ENCODE data around the gene CYP26B1. TPM values are rescaled to one million over a fixed set of nuclear protein-coding genes. Genes with fewer than 3 reads are reported as not detected.

The CYP26B1 gene
- total RNA-seq = not detected
- polyA plus RNA-seq = not detected

DNA sequence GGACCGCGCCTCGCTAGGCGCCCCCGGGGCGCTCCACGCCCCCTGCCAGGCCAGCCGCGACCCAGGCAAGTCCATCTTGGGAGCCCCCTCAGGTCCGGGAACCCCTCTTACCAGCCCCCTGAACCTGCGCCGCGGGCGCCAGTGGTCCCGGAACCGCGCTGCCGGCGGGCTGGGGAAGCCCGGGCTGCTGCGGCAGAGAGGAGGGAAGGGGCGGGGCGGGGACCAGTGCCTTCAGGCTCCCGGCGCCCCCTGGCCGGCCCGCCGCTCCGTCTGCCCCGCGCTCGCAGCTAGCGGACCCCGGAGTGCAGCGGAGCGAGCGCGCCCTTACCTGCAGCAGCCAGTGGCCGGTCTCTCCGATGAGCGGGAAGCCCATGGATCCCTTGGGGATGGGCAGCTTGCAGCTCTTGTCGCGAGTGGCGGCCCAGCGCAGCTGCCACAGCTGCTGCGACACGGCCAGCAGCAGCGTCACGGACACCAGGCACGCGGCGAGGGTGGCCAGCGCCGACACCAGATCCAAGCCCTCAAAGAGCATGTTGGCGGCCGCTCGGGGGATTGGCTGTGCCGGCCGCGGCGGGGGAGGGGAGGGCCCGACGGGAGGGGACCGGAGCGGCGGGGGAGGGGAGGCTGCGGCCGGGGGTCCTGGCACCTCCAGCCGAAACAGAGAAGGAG is at the start of gene CYP26B1:
Gene CYP26B1, minus strand, starts transcription at position 560 of the 669 bp plus-strand sequence. Its CDS starts 28 bp downstream, at position 532.
- Histone ChIP-seq H3K4me3 (ENCODE audit: low read depth, low read length) (no peak within 1 kb of the TSS), H3K36me3 (ENCODE audit: control insufficient read depth, insufficient read depth, low read length) (no peaks in the 10 kb centered on the region), H3K27ac (ENCODE audit: insufficient read depth, low read length, poor library complexity, severe bottlenecking) (no peak within 1 kb of the TSS), H3K9me3 (ENCODE audit: control insufficient read depth in 2 of 2, low read length in 2 of 2) (no peaks in the 10 kb centered on the region), H3K4me1 (ENCODE audit: control insufficient read depth, insufficient read depth, low read length, poor library complexity, severe bottlenecking) (peaks cover 40% of the 10 kb centered on the region), H3K27me3 (ENCODE audit: control insufficient read depth, insufficient read depth, low read length) (peaks cover 27% of the 10 kb centered on the region)
- Mint-ChIP-seq H3K36me3 (no peaks in the 10 kb centered on the region), H3K4me3 (peak within 1 kb of the TSS; percentile 64 to 87 (median 82)), H3K27ac (peak within 1 kb of the TSS in 1 of 3 donors; percentile 67), H3K4me1 (peaks cover 0 to 50% (median 20%) of the 10 kb centered on the region in 4 donors), H3K27me3 (peaks cover 66% of the 10 kb centered on the region), H3K9me3 (peaks cover 0 to 4% (median 0%) of the 10 kb centered on the region in 7 donors)
- DNase-seq = no peak
- no peak for ATAC-seq (ENCODE audit: low read depth in 2 of 2)

GRCh38 chr2:72193723-72194122 is 46.1 kb upstream of the CYP26B1 start:
- no peak for DNase-seq
- H3K4me1 ChIP-seq (ENCODE audit: control insufficient read depth, insufficient read depth, low read length, poor library complexity, severe bottlenecking) = no peaks in the 10 kb centered on the region
- H3K9me3 ChIP-seq (ENCODE audit: control insufficient read depth in 2 of 2, low read length in 2 of 2) = no peaks in the 10 kb centered on the region
- ATAC-seq (ENCODE audit: low read depth in 2 of 2) = no peak
- H3K27me3 ChIP-seq (ENCODE audit: control insufficient read depth, insufficient read depth, low read length) = no peaks in the 10 kb centered on the region
- H3K27ac ChIP-seq (ENCODE audit: insufficient read depth, low read length, poor library complexity, severe bottlenecking) = no peak overlapping the region
- H3K27ac Mint-ChIP-seq = no peak overlapping the region
- H3K36me3 ChIP-seq (ENCODE audit: control insufficient read depth, insufficient read depth, low read length) = no peaks in the 10 kb centered on the region
- H3K4me3 ChIP-seq (ENCODE audit: low read depth, low read length) = no peak overlapping the region
- H3K36me3 Mint-ChIP-seq = no peaks in the 10 kb centered on the region
- H3K9me3 Mint-ChIP-seq = peaks cover 0 to 7% (median 0%) of the 10 kb centered on the region in 7 donors
- no peaks in the 10 kb centered on the region for H3K27me3 Mint-ChIP-seq
- H3K4me1 Mint-ChIP-seq = no peaks in the 10 kb centered on the region
- H3K4me3 Mint-ChIP-seq = no peak overlapping the region

DNA sequence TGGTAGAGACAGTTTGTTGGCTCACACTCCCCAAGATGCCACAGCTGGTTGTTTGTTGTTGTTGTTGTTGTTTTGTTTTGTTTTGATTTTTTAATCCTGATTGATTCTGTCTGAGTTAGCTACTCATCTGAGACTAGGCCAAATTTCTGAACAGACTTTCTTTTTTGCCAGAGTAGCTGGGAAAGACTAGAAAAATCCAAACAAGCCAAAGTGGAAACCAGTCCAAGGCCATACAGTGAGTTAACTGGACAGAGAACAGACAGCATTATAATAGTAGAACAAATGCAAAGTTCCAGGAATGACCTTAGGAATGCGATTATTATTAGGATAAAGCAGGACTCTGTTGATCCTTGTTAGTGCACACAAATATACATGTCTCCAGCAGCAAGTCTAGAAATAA is 43.8 kb upstream of the CYP26B1 start:
- Histone ChIP-seq H3K9me3 (ENCODE audit: control insufficient read depth in 2 of 2, low read length in 2 of 2) (no peaks in the 10 kb centered on the region), H3K4me3 (ENCODE audit: low read depth, low read length) (no peak overlapping the region), H3K36me3 (ENCODE audit: control insufficient read depth, insufficient read depth, low read length) (no peaks in the 10 kb centered on the region), H3K27ac (ENCODE audit: insufficient read depth, low read length, poor library complexity, severe bottlenecking) (no peak overlapping the region), H3K27me3 (ENCODE audit: control insufficient read depth, insufficient read depth, low read length) (no peaks in the 10 kb centered on the region), H3K4me1 (ENCODE audit: control insufficient read depth, insufficient read depth, low read length, poor library complexity, severe bottlenecking) (no peaks in the 10 kb centered on the region)
- Mint-ChIP-seq H3K4me3 (no peak overlapping the region), H3K4me1 (no peaks in the 10 kb centered on the region), H3K36me3 (no peaks in the 10 kb centered on the region), H3K27me3 (no peaks in the 10 kb centered on the region), H3K27ac (no peak overlapping the region), H3K9me3 (peaks cover 0 to 19% (median 1%) of the 10 kb centered on the region in 7 donors)
- no peak for DNase-seq
- no peak for ATAC-seq (ENCODE audit: low read depth in 2 of 2)

GRCh38 chr2:72185206-72185605 is 37.5 kb upstream of the CYP26B1 start:
- H3K9me3 ChIP-seq (ENCODE audit: control insufficient read depth in 2 of 2, low read length in 2 of 2) = no peaks in the 10 kb centered on the region
- no peak for DNase-seq
- Mint-ChIP-seq H3K4me1 (no peaks in the 10 kb centered on the region), H3K9me3 (peaks cover 0 to 14% (median 2%) of the 10 kb centered on the region in 7 donors), H3K27ac (no peak overlapping the region), H3K4me3 (no peak overlapping the region), H3K36me3 (peaks cover 9% of the 10 kb centered on the region), H3K27me3 (no peaks in the 10 kb centered on the region)
- no peak overlapping the region for H3K27ac ChIP-seq (ENCODE audit: insufficient read depth, low read length, poor library complexity, severe bottlenecking)
- no peaks in the 10 kb centered on the region for H3K4me1 ChIP-seq (ENCODE audit: control insufficient read depth, insufficient read depth, low read length, poor library complexity, severe bottlenecking)
- H3K36me3 ChIP-seq (ENCODE audit: control insufficient read depth, insufficient read depth, low read length) = no peaks in the 10 kb centered on the region
- ATAC-seq (ENCODE audit: low read depth in 2 of 2) = no peak
- H3K27me3 ChIP-seq (ENCODE audit: control insufficient read depth, insufficient read depth, low read length) = no peaks in the 10 kb centered on the region
- no peak overlapping the region for H3K4me3 ChIP-seq (ENCODE audit: low read depth, low read length)

GRCh38 chr2:72183466-72183865 is 35.8 kb upstream of the CYP26B1 start:
- H3K4me1 Mint-ChIP-seq = no peaks in the 10 kb centered on the region
- H3K27me3 Mint-ChIP-seq = no peaks in the 10 kb centered on the region
- Histone ChIP-seq H3K27ac (ENCODE audit: insufficient read depth, low read length, poor library complexity, severe bottlenecking) (no peak overlapping the region), H3K4me1 (ENCODE audit: control insufficient read depth, insufficient read depth, low read length, poor library complexity, severe bottlenecking) (no peaks in the 10 kb centered on the region), H3K9me3 (ENCODE audit: control insufficient read depth in 2 of 2, low read length in 2 of 2) (no peaks in the 10 kb centered on the region), H3K27me3 (ENCODE audit: control insufficient read depth, insufficient read depth, low read length) (no peaks in the 10 kb centered on the region), H3K36me3 (ENCODE audit: control insufficient read depth, insufficient read depth, low read length) (peaks cover 3% of the 10 kb centered on the region), H3K4me3 (ENCODE audit: low read depth, low read length) (no peak overlapping the region)
- H3K9me3 Mint-ChIP-seq = peaks cover 0 to 9% (median 2%) of the 10 kb centered on the region in 7 donors
- DNase-seq (no peak), ATAC-seq (ENCODE audit: low read depth in 2 of 2) (no peak)
- no peak overlapping the region for H3K4me3 Mint-ChIP-seq
- no peak overlapping the region for H3K27ac Mint-ChIP-seq
- H3K36me3 Mint-ChIP-seq = peaks cover 24% of the 10 kb centered on the region

DNA sequence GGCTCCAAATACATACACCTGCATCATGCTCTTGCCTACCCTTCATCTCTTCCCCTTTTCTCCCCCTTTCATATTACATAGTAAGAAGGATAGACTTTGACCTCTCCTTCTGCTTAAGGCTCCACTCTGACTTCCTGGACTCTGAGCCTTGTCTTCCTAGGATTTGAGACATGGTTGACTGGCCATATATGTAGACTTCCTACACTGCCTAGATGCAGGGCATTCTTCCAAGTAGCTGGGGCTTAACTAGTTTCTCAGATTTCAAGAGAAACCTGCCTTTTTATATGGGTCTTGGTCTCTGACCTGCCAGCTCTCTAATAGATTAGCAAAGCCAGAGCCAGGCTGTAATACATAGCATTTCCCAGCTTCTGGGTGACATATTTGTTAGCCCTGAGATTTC is 35.4 kb upstream of the CYP26B1 start:
- Histone ChIP-seq H3K4me1 (ENCODE audit: control insufficient read depth, insufficient read depth, low read length, poor library complexity, severe bottlenecking) (no peaks in the 10 kb centered on the region), H3K27me3 (ENCODE audit: control insufficient read depth, insufficient read depth, low read length) (no peaks in the 10 kb centered on the region), H3K4me3 (ENCODE audit: low read depth, low read length) (no peak overlapping the region), H3K36me3 (ENCODE audit: control insufficient read depth, insufficient read depth, low read length) (peaks cover 4% of the 10 kb centered on the region), H3K27ac (ENCODE audit: insufficient read depth, low read length, poor library complexity, severe bottlenecking) (no peak overlapping the region), H3K9me3 (ENCODE audit: control insufficient read depth in 2 of 2, low read length in 2 of 2) (no peaks in the 10 kb centered on the region)
- no peak overlapping the region for H3K4me3 Mint-ChIP-seq
- ATAC-seq (ENCODE audit: low read depth in 2 of 2) = no peak
- no peak for DNase-seq
- H3K27ac Mint-ChIP-seq = no peak overlapping the region
- H3K4me1 Mint-ChIP-seq = no peaks in the 10 kb centered on the region
- H3K27me3 Mint-ChIP-seq = no peaks in the 10 kb centered on the region
- H3K36me3 Mint-ChIP-seq = peaks cover 27% of the 10 kb centered on the region
- peaks cover 0 to 4% (median 0%) of the 10 kb centered on the region in 7 donors for H3K9me3 Mint-ChIP-seq

- no peak for ATAC-seq (ENCODE audit: low read depth in 2 of 2)
- Mint-ChIP-seq H3K9me3 (peaks cover 0 to 4% (median 0%) of the 10 kb centered on the region in 7 donors), H3K4me3 (no peak overlapping the region), H3K27me3 (no peaks in the 10 kb centered on the region), H3K36me3 (peaks cover 31% of the 10 kb centered on the region), H3K27ac (no peak overlapping the region), H3K4me1 (no peaks in the 10 kb centered on the region)
- H3K4me3 ChIP-seq (ENCODE audit: low read depth, low read length) = no peak overlapping the region
- H3K4me1 ChIP-seq (ENCODE audit: control insufficient read depth, insufficient read depth, low read length, poor library complexity, severe bottlenecking) = no peaks in the 10 kb centered on the region
- H3K27ac ChIP-seq (ENCODE audit: insufficient read depth, low read length, poor library complexity, severe bottlenecking) = no peak overlapping the region
- H3K36me3 ChIP-seq (ENCODE audit: control insufficient read depth, insufficient read depth, low read length) = peaks cover 4% of the 10 kb centered on the region
- H3K27me3 ChIP-seq (ENCODE audit: control insufficient read depth, insufficient read depth, low read length) = no peaks in the 10 kb centered on the region
- no peak for DNase-seq
- no peaks in the 10 kb centered on the region for H3K9me3 ChIP-seq (ENCODE audit: control insufficient read depth in 2 of 2, low read length in 2 of 2)
Observed at GRCh38 chr2:72182547-72182946, 34.9 kb upstream of the CYP26B1 start.

GRCh38 chr2:72181616-72182015 is 34.0 kb upstream of the CYP26B1 start:
- no peaks in the 10 kb centered on the region for H3K4me1 Mint-ChIP-seq
- no peaks in the 10 kb centered on the region for H3K27me3 ChIP-seq (ENCODE audit: control insufficient read depth, insufficient read depth, low read length)
- no peak for DNase-seq
- no peak overlapping the region for H3K27ac Mint-ChIP-seq
- H3K36me3 ChIP-seq (ENCODE audit: control insufficient read depth, insufficient read depth, low read length) = peaks cover 4% of the 10 kb centered on the region
- no peaks in the 10 kb centered on the region for H3K4me1 ChIP-seq (ENCODE audit: control insufficient read depth, insufficient read depth, low read length, poor library complexity, severe bottlenecking)
- H3K9me3 ChIP-seq (ENCODE audit: control insufficient read depth in 2 of 2, low read length in 2 of 2) = no peaks in the 10 kb centered on the region
- peaks cover 33% of the 10 kb centered on the region for H3K36me3 Mint-ChIP-seq
- H3K27me3 Mint-ChIP-seq = no peaks in the 10 kb centered on the region
- no peak for ATAC-seq (ENCODE audit: low read depth in 2 of 2)
- peaks cover 0 to 2% (median 0%) of the 10 kb centered on the region in 7 donors for H3K9me3 Mint-ChIP-seq
- H3K4me3 ChIP-seq (ENCODE audit: low read depth, low read length) = no peak overlapping the region
- no peak overlapping the region for H3K27ac ChIP-seq (ENCODE audit: insufficient read depth, low read length, poor library complexity, severe bottlenecking)
- no peak overlapping the region for H3K4me3 Mint-ChIP-seq

Measured in CD4-positive, CD25-positive, alpha-beta regulatory T cell (primary cell).